K562 (cell line): ENCODE results near the gene ATP5F1C. TPM values are rescaled to one million over a fixed set of nuclear protein-coding genes. Genes with fewer than 3 reads are reported as not detected.

ENCODE experiments used
- ARID1B ChIP-seq: fragments of 450-650 bp; IDR thresholded peaks from 2 replicates; pipeline ENCODE4 v1.6.1; 2016; ENCODE audit warnings: antibody characterized with exemption, mild to moderate bottlenecking, inconsistent platforms
- ATF3 ChIP-seq, 2 experiments: fragments of 450-650 bp in 1 of 2; sonication (generic) in 1 of 2; formaldehyde crosslinking in 1 of 2; IDR thresholded peaks in 1 of 2; conservative IDR thresholded peaks in 1 of 2; 2 replicates each; pipeline versions ENCODE4 v1.6.1 to v1.8.1; 2016 to 2023; ENCODE audit warnings: mild to moderate bottlenecking in 2 of 2, moderate library complexity in 2 of 2, inconsistent platforms in 1 of 2, missing genetic modification reagents in 1 of 2
- ATF4 ChIP-seq: fragments of 450-650 bp; formaldehyde crosslinking; IDR thresholded peaks from 2 replicates; pipeline ENCODE4 v1.4.0; 2022; ENCODE audit warnings: mild to moderate bottlenecking, moderate library complexity
- C11orf30 ChIP-seq: fragments of 450-650 bp; IDR thresholded peaks from 2 replicates; pipeline ENCODE4 v1.6.1; 2016; ENCODE audit warnings: low read depth, mild to moderate bottlenecking
- DACH1 ChIP-seq: fragments of 450-650 bp; IDR thresholded peaks from 2 replicates; pipeline ENCODE4 v1.6.1; 2018; ENCODE audit not compliant: partially characterized antibody
- DPF2 ChIP-seq: fragments of 450-650 bp; IDR thresholded peaks from 2 replicates; pipeline ENCODE4 v1.6.1; 2016
- EHMT2 ChIP-seq: fragments of 450-650 bp; IDR thresholded peaks from 2 replicates; pipeline ENCODE4 v1.6.1; 2018; ENCODE audit warnings: antibody characterized with exemption
- ETS2 ChIP-seq: IDR thresholded peaks from 2 replicates; pipeline ENCODE4 v1.6.1; 2016; ENCODE audit warnings: borderline replicate concordance, missing genetic modification characterization, mild to moderate bottlenecking, moderate library complexity, missing compliant biosample characterization; ENCODE audit not compliant: poor library complexity, severe bottlenecking
- FOXM1 ChIP-seq, 2 experiments: fragments of 450-650 bp in 1 of 2; sonication (generic) in 1 of 2; formaldehyde crosslinking in 1 of 2; IDR thresholded peaks; 2 replicates each; pipeline versions ENCODE4 v1.6.1 to v1.9.0; 2017 to 2022; ENCODE audit warnings: low read depth in 2 of 2, mild to moderate bottlenecking in 2 of 2, missing genetic modification reagents in 1 of 2, moderate library complexity in 1 of 2
- IFI16 ChIP-seq: fragments of 250-450 bp; sonication (Bioruptor Pico); IDR thresholded peaks from 2 replicates; pipeline ENCODE4 v2.1.2; 2022; ENCODE audit warnings: mild to moderate bottlenecking, inconsistent platforms
- JUND ChIP-seq, 2 experiments: IDR thresholded peaks; 2 replicates in 1 of 2; 3 replicates in 1 of 2; pipeline ENCODE4 v1.6.1; 2011; ENCODE audit warnings: borderline replicate concordance in 2 of 2, low read depth in 2 of 2, low read length in 2 of 2, improper control_type of control experiment in 1 of 2, missing biosample characterization in 1 of 2, missing genetic modification characterization in 1 of 2, missing genetic modification reagents in 1 of 2
- KDM5B ChIP-seq: fragments of 200-600 bp; sonication (generic); IDR thresholded peaks from 2 replicates; pipeline ENCODE4 v1.6.1; 2012; ENCODE audit warnings: low read depth, mild to moderate bottlenecking, moderate library complexity, low read length, control low read depth, inconsistent platforms; ENCODE audit not compliant: insufficient replicate concordance
- MEF2A ChIP-seq: IDR thresholded peaks from 2 replicates; pipeline ENCODE4 v1.6.1; 2011; ENCODE audit warnings: low read depth, mild to moderate bottlenecking, low read length, moderate library complexity; ENCODE audit not compliant: control insufficient read depth
- MIER1 ChIP-seq: fragments of 450-650 bp; IDR thresholded peaks from 2 replicates; pipeline ENCODE4 v1.6.1; 2016; ENCODE audit warnings: antibody characterized with exemption, mild to moderate bottlenecking, low read depth
- NFE2 ChIP-seq: IDR thresholded peaks from 2 replicates; pipeline ENCODE4 v1.6.1; 2014; ENCODE audit warnings: antibody characterized with exemption, low read depth
- OTX1 ChIP-seq: fragments of 450-650 bp; formaldehyde crosslinking; IDR thresholded peaks from 2 replicates; pipeline ENCODE4 v1.4.0; 2022; ENCODE audit warnings: mild to moderate bottlenecking
- PCBP1 ChIP-seq: fragments of 200-400 bp; formaldehyde crosslinking; IDR thresholded peaks from 2 replicates; pipeline ENCODE4 v1.6.1; 2018; ENCODE audit warnings: mild to moderate bottlenecking, low read depth, low read length; ENCODE audit not compliant: poor library complexity, severe bottlenecking
- POLR2H ChIP-seq: IDR thresholded peaks from 2 replicates; pipeline ENCODE4 v1.6.1; 2016; ENCODE audit warnings: missing genetic modification characterization, low read depth, mild to moderate bottlenecking, control low read depth, missing compliant biosample characterization, moderate library complexity
- RFX7 ChIP-seq: fragments of 250-450 bp; sonication (Bioruptor Pico); IDR thresholded peaks from 2 replicates; pipeline ENCODE4 v1.5.1; 2021; ENCODE audit warnings: mild to moderate bottlenecking
- SNAPC5 ChIP-seq: fragments of 250-450 bp; sonication (Bioruptor Pico); IDR thresholded peaks from 2 replicates; pipeline ENCODE4 v1.8.0; 2021; ENCODE audit warnings: moderate library complexity, mild to moderate bottlenecking, inconsistent platforms
- SPI1 ChIP-seq: IDR thresholded peaks from 2 replicates; pipeline ENCODE4 v1.6.1; 2011; ENCODE audit warnings: low read depth, low read length, control low read depth, borderline replicate concordance
- USF1 ChIP-seq: sonication (generic); formaldehyde crosslinking; IDR thresholded peaks from 2 replicates; pipeline ENCODE4 v1.9.0; 2022; ENCODE audit warnings: mild to moderate bottlenecking, missing genetic modification reagents
- YBX1 ChIP-seq: fragments of 450-650 bp; IDR thresholded peaks from 2 replicates; pipeline ENCODE4 v1.7.1; 2016; ENCODE audit warnings: mild to moderate bottlenecking
- ZC3H4 ChIP-seq: sonication (generic); formaldehyde crosslinking; IDR thresholded peaks from 2 replicates; pipeline ENCODE4 v1.9.0; 2021; ENCODE audit warnings: missing genetic modification reagents, borderline replicate concordance
- ZFP36 ChIP-seq: fragments of 150-350 bp; IDR thresholded peaks from 2 replicates; pipeline ENCODE4 v1.6.1; 2018; ENCODE audit warnings: low read length, low read depth; ENCODE audit not compliant: partially characterized antibody
- ZNF384 ChIP-seq: IDR thresholded peaks from 2 replicates; pipeline ENCODE4 v1.6.1; 2012; ENCODE audit warnings: low read depth, low read length, improper control_type of control experiment
- ZNF766 ChIP-seq: fragments of 200-800 bp; sonication (Bioruptor generic); conservative IDR thresholded peaks from 2 replicates; pipeline ENCODE4 v1.6.1; 2016; ENCODE audit warnings: missing genetic modification characterization, missing compliant biosample characterization
- ZZZ3 ChIP-seq: fragments of 450-650 bp; IDR thresholded peaks from 2 replicates; pipeline ENCODE4 v1.6.1; 2016; ENCODE audit warnings: antibody characterized with exemption, mild to moderate bottlenecking, moderate library complexity
- polyA plus RNA-seq, 8 experiments: library from polyadenylated mRNA; depleted of rRNA in 4 of 8; stranded (reverse) in 5 of 8; unstranded in 3 of 8; fragments of >200 nt; fragmentation: Nextera tagmentation in 2 of 8; fragmentation: Illumina TruSeq in 1 of 8; extraction: Ambion mirVana in 2 of 8; extraction: Trizol in 1 of 8; gene quantifications; 2 replicates each; pipeline versions ENCODE4 v1.2.1 to v1.2.3, GENCODE V29; 2011 to 2014; ENCODE audit warnings: inconsistent platforms in 1 of 8, missing spikeins in 1 of 8
- total RNA-seq, 7 experiments: library from RNA; depleted of rRNA in 6 of 7; stranded (reverse); fragments of >200 nt in 6 of 7; fragmentation: Illumina TruSeq in 2 of 7; extraction: Trizol in 2 of 7; gene quantifications; 2 replicates each; pipeline versions ENCODE4 v1.2.1 to v1.2.3, GENCODE V29; 2011 to 2021; ENCODE audit warnings: low replicate concordance in 1 of 7

ATP5F1C gene
- total and polyA plus RNA-seq, 9 of the 15 experiments (the other 6 are each of a cell fraction or from before 2014, with no cell fraction given) = 389 to 1,475 (median 559) TPM

GRCh38 chr10:7763929-7764328 is 24.0 kb upstream of the ATP5F1C start (continued):
- TF ChIP-seq ARID1B (0 out of 2 replicates have a peak, but pooled peaks have one; percentile 34), ZZZ3 (no peak), ETS2 (tag) (no peak), DACH1 (no peak), ZNF384 (no peak), JUND (IDR thresholded peaks at IDR 0.05; ENCODE audit: borderline replicate concordance, low read depth, low read length) (peak; percentile 49; the same call in 1 of the 2 replicates), JUND (tag; IDR thresholded peaks at IDR 0.05; ENCODE audit: borderline replicate concordance, low read depth, low read length) (no peak; the same call in 2 of the 3 replicates), YBX1 (no peak), MIER1 (no peak), ZFP36 (no peak), SPI1 (no peak), ATF3 (IDR thresholded peaks at IDR 0.05) (no peak), ATF3 (CRISPR knock-in tag; conservative IDR thresholded peaks at IDR 0.05) (no peak), EHMT2 (no peak), MEF2A (no peak), PCBP1 (no peak), USF1 (CRISPR knock-in tag) (no peak), C11orf30 (peak; percentile 65), FOXM1 (IDR thresholded peaks at IDR 0.05; ENCODE audit: low read depth) (0 out of 2 replicates have a peak, but pooled peaks have one; percentile 13), FOXM1 (CRISPR knock-in tag; IDR thresholded peaks at IDR 0.05; ENCODE audit: low read depth) (no peak), POLR2H (tag) (no peak), IFI16 (CRISPR knock-in tag) (no peak), ZNF766 (peak; percentile 85), OTX1 (CRISPR knock-in tag) (no peak), NFE2 (peak; percentile 82), ZC3H4 (CRISPR knock-in tag) (no peak), RFX7 (no peak), SNAPC5 (CRISPR knock-in tag) (no peak), KDM5B (no peak), ATF4 (CRISPR knock-in tag) (0 out of 2 replicates have a peak, but pooled peaks have one; percentile 35), DPF2 (peak; percentile 30; the same call in 1 of the 2 replicates)
